GM23338 (cell line): Measurements from ENCODE around the gene TMCC1. TPM values are rescaled to one million over a fixed set of nuclear protein-coding genes. Genes with fewer than 3 reads are reported as not detected.

Experiments used
- ATAC-seq: fragments of 200-7000 bp; cut with Tn5 transposase; 3 replicates; pipeline ENCODE4 v1.9.1; 2020
- DNase-seq: peaks from one replicate; pipeline ENCODE4 v3.0.0-alpha.2; 2015; ENCODE audit warnings: low spot score
- H2AFZ ChIP-seq: fragments of 200-600 bp; sonication (generic); 2 replicates; pipeline ENCODE4 v1.8.0; 2016; ENCODE audit warnings: antibody characterized with exemption, mild to moderate bottlenecking, moderate library complexity
- H3F3A ChIP-seq: fragments of 200-600 bp; sonication (generic); replicated peaks from 2 replicates; pipeline ENCODE4 v1.8.0; 2017; ENCODE audit warnings: antibody characterized with exemption, mixed run types, low read depth
- H3K27ac ChIP-seq: fragments of 200-600 bp; sonication (generic); 2 replicates; pipeline ENCODE4 v1.6.1; 2016; ENCODE audit warnings: low read depth
- H3K27me3 ChIP-seq: fragments of 200-600 bp; sonication (generic); 2 replicates; pipeline ENCODE4 v1.8.0; 2016; ENCODE audit warnings: mild to moderate bottlenecking, mixed run types, moderate library complexity; ENCODE audit not compliant: insufficient read depth
- H3K36me3 ChIP-seq: fragments of 200-600 bp; sonication (generic); 2 replicates; pipeline ENCODE4 v1.8.0; 2016; ENCODE audit warnings: mild to moderate bottlenecking; ENCODE audit not compliant: insufficient read depth
- H3K4me1 ChIP-seq: fragments of 200-600 bp; sonication (generic); 2 replicates; pipeline ENCODE4 v1.8.0; 2016; ENCODE audit warnings: mild to moderate bottlenecking, moderate library complexity; ENCODE audit not compliant: insufficient read depth
- H3K4me2 ChIP-seq: fragments of 200-600 bp; sonication (generic); 2 replicates; pipeline ENCODE4 v1.7.1; 2017; ENCODE audit warnings: mixed run types
- H3K4me3 ChIP-seq: fragments of 200-600 bp; sonication (generic); 2 replicates; pipeline ENCODE4 v1.6.1; 2016; ENCODE audit warnings: mixed run types
- H3K79me2 ChIP-seq: fragments of 200-600 bp; sonication (generic); replicated peaks from 2 replicates; pipeline ENCODE4 v1.8.0; 2017; ENCODE audit warnings: mild to moderate bottlenecking; ENCODE audit not compliant: insufficient read depth
- H3K9me2 ChIP-seq: fragments of 200-600 bp; sonication (generic); 2 replicates; pipeline ENCODE4 v1.8.0; 2017; ENCODE audit not compliant: insufficient read depth
- H4K20me1 ChIP-seq: fragments of 200-600 bp; sonication (generic); replicated peaks from 2 replicates; pipeline ENCODE4 v1.8.0; 2017; ENCODE audit warnings: mild to moderate bottlenecking; ENCODE audit not compliant: insufficient read depth
- H3K27ac Mint-ChIP-seq: 2 replicates; pipeline ENCODE4 v1.8.0; 2020; ENCODE audit warnings: inconsistent platforms, mild to moderate bottlenecking, moderate library complexity, mixed read lengths
- H3K27me3 Mint-ChIP-seq: 3 replicates; pipeline ENCODE4 v1.8.0; 2022; ENCODE audit warnings: low read depth, mild to moderate bottlenecking, moderate library complexity, mixed read lengths, inconsistent platforms; ENCODE audit not compliant: insufficient read depth, poor library complexity
- H3K36me3 Mint-ChIP-seq: 3 replicates; pipeline ENCODE4 v1.8.0; 2021; ENCODE audit warnings: low read depth, mild to moderate bottlenecking, inconsistent platforms, moderate library complexity, mixed read lengths
- H3K4me1 Mint-ChIP-seq: 3 replicates; pipeline ENCODE4 v1.8.0; 2020; ENCODE audit warnings: mild to moderate bottlenecking, inconsistent platforms, mixed read lengths
- H3K4me3 Mint-ChIP-seq: 3 replicates; pipeline ENCODE4 v1.8.0; 2021; ENCODE audit warnings: moderate library complexity, mild to moderate bottlenecking, inconsistent platforms, mixed read lengths
- H3K9me3 Mint-ChIP-seq: 3 replicates; pipeline ENCODE4 v1.8.0; 2020; ENCODE audit warnings: moderate library complexity, mild to moderate bottlenecking, inconsistent platforms, mixed read lengths
- CREB1 ChIP-seq: fragments of 250-450 bp; sonication (Bioruptor Pico); IDR thresholded peaks from 2 replicates; pipeline ENCODE4 v1.5.0; 2020; ENCODE audit warnings: low read depth, mild to moderate bottlenecking, moderate library complexity
- CTCF ChIP-seq, 2 experiments: fragments of 200-600 bp in 1 of 2; sonication (generic) in 1 of 2; conservative IDR thresholded peaks; 2 replicates each; pipeline versions ENCODE4 v1.5.1 to v1.6.1; 2016 to 2017; ENCODE audit warnings: antibody characterized with exemption in 2 of 2, low read depth in 2 of 2, mild to moderate bottlenecking in 2 of 2, moderate library complexity in 1 of 2
- ETS1 ChIP-seq: IDR thresholded peaks from 2 replicates; pipeline ENCODE4 v1.6.1; 2016; ENCODE audit warnings: antibody characterized with exemption
- EZH2 ChIP-seq: fragments of 200-600 bp; sonication (generic); IDR thresholded peaks from one replicate; pipeline ENCODE4 v1.8.0; 2017; ENCODE audit warnings: antibody characterized with exemption, mild to moderate bottlenecking, low read depth; ENCODE audit not compliant: unreplicated experiment
- EZH2phosphoT487 ChIP-seq: fragments of 200-600 bp; sonication (generic); IDR thresholded peaks from one replicate; pipeline ENCODE4 v1.8.1; 2018; ENCODE audit warnings: antibody characterized with exemption; ENCODE audit not compliant: unreplicated experiment
- JUNB ChIP-seq: IDR thresholded peaks from one replicate; pipeline ENCODE4 v1.6.1; 2016; ENCODE audit warnings: antibody characterized with exemption; ENCODE audit not compliant: unreplicated experiment
- NANOG ChIP-seq: IDR thresholded peaks from 2 replicates; pipeline ENCODE4 v1.6.1; 2016; ENCODE audit warnings: antibody characterized with exemption, borderline replicate concordance
- POLR2AphosphoS5 ChIP-seq: IDR thresholded peaks from 2 replicates; pipeline ENCODE4 v1.6.1; 2016; ENCODE audit warnings: antibody characterized with exemption, low read depth
- STAT1 ChIP-seq: IDR thresholded peaks from one replicate; pipeline ENCODE4 v1.6.1; 2016; ENCODE audit warnings: antibody characterized with exemption; ENCODE audit not compliant: unreplicated experiment
- ZNF114 ChIP-seq: fragments of 250-450 bp; sonication (Bioruptor Pico); IDR thresholded peaks from 2 replicates; pipeline ENCODE4 v1.5.0; 2020; ENCODE audit warnings: mild to moderate bottlenecking, moderate library complexity
- ZNF331 ChIP-seq: fragments of 250-450 bp; sonication (Bioruptor Pico); IDR thresholded peaks from 2 replicates; pipeline ENCODE4 v1.5.0; 2020; ENCODE audit warnings: low read depth, mild to moderate bottlenecking, moderate library complexity
- polyA plus RNA-seq: library from polyadenylated mRNA; unstranded; fragments of >200 nt; fragmentation: Nextera tagmentation; extraction: Ambion mirVana; gene quantifications from 2 replicates; pipeline ENCODE4 v1.2.1, GENCODE V29; 2016
- total RNA-seq: library from RNA; depleted of rRNA; stranded (reverse); fragments of >200 nt; shearing (Covaris generic); gene quantifications from 2 replicates; pipeline ENCODE4 v1.2.3, GENCODE V29; 2014
- TF ChIP-seq, protein P1 (sequence below): fragments of 250-450 bp; sonication (Bioruptor Pico); IDR thresholded peaks from 2 replicates; pipeline ENCODE4 v1.5.0; 2020; ENCODE audit warnings: mild to moderate bottlenecking, moderate library complexity

TMCC1 gene
- total and polyA plus RNA-seq, 2 experiments from 2014 or later, result 8.2 to 18.4 TPM

- TF ChIP-seq, protein P1, sequence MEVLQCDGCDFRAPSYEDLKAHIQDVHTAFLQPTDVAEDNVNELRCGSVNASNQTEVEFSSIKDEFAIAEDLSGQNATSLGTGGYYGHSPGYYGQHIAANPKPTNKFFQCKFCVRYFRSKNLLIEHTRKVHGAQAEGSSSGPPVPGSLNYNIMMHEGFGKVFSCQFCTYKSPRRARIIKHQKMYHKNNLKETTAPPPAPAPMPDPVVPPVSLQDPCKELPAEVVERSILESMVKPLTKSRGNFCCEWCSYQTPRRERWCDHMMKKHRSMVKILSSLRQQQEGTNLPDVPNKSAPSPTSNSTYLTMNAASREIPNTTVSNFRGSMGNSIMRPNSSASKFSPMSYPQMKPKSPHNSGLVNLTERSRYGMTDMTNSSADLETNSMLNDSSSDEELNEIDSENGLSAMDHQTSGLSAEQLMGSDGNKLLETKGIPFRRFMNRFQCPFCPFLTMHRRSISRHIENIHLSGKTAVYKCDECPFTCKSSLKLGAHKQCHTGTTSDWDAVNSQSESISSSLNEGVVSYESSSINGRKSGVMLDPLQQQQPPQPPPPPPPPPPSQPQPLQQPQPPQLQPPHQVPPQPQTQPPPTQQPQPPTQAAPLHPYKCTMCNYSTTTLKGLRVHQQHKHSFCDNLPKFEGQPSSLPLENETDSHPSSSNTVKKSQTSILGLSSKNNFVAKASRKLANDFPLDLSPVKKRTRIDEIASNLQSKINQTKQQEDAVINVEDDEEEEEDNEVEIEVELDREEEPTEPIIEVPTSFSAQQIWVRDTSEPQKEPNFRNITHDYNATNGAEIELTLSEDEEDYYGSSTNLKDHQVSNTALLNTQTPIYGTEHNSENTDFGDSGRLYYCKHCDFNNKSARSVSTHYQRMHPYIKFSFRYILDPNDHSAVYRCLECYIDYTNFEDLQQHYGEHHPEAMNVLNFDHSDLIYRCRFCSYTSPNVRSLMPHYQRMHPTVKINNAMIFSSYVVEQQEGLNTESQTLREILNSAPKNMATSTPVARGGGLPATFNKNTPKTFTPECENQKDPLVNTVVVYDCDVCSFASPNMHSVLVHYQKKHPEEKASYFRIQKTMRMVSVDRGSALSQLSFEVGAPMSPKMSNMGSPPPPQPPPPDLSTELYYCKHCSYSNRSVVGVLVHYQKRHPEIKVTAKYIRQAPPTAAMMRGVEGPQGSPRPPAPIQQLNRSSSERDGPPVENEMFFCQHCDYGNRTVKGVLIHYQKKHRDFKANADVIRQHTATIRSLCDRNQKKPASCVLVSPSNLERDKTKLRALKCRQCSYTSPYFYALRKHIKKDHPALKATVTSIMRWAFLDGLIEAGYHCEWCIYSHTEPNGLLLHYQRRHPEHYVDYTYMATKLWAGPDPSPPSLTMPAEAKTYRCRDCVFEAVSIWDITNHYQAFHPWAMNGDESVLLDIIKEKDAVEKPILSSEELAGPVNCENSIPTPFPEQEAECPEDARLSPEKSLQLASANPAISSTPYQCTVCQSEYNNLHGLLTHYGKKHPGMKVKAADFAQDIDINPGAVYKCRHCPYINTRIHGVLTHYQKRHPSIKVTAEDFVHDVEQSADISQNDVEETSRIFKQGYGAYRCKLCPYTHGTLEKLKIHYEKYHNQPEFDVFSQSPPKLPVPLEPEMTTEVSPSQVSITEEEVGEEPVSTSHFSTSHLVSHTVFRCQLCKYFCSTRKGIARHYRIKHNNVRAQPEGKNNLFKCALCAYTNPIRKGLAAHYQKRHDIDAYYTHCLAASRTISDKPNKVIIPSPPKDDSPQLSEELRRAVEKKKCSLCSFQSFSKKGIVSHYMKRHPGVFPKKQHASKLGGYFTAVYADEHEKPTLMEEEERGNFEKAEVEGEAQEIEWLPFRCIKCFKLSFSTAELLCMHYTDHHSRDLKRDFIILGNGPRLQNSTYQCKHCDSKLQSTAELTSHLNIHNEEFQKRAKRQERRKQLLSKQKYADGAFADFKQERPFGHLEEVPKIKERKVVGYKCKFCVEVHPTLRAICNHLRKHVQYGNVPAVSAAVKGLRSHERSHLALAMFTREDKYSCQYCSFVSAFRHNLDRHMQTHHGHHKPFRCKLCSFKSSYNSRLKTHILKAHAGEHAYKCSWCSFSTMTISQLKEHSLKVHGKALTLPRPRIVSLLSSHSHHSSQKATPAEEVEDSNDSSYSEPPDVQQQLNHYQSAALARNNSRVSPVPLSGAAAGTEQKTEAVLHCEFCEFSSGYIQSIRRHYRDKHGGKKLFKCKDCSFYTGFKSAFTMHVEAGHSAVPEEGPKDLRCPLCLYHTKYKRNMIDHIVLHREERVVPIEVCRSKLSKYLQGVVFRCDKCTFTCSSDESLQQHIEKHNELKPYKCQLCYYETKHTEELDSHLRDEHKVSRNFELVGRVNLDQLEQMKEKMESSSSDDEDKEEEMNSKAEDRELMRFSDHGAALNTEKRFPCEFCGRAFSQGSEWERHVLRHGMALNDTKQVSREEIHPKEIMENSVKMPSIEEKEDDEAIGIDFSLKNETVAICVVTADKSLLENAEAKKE (CRISPR knock-in tag), result no peak
- no peak for TF ChIP-seq CREB1
- no peak for TF ChIP-seq STAT1
- TF ChIP-seq CTCF (conservative IDR thresholded peaks at IDR 0.05; ENCODE audit: low read depth in 2 of 2), result no peak
- no peak for TF ChIP-seq EZH2
These were observed 143.8 kb downstream of the TMCC1 start (continued) for GRCh38 chr3:129749692-129750091.

- ATAC-seq, result no peak
- Histone ChIP-seq H2AFZ (no peak overlapping the region), H3K4me1 (peaks cover 6% of the 10 kb centered on the region; the same call in 1 of the 2 replicates), H3K4me3 (no peak overlapping the region), H3K27me3 (no peaks in the 10 kb centered on the region), H3K27ac (no peak overlapping the region), H3F3A (no peaks in the 10 kb centered on the region), H4K20me1 (peaks cover 7% of the 10 kb centered on the region; the same call in 1 of the 2 replicates), H3K4me2 (no peak overlapping the region), H3K9me2 (no peaks in the 10 kb centered on the region), H3K36me3 (no peaks in the 10 kb centered on the region), H3K79me2 (no peaks in the 10 kb centered on the region)
- peak overlapping the region; percentile 69; the same call in 1 of the 2 replicates for H3K27ac Mint-ChIP-seq
- peaks cover 14% of the 10 kb centered on the region for H3K4me1 Mint-ChIP-seq
- no peak for DNase-seq
- H3K27me3 Mint-ChIP-seq, result no peaks in the 10 kb centered on the region
- peaks cover 6% of the 10 kb centered on the region for H3K9me3 Mint-ChIP-seq
- peaks cover 5% of the 10 kb centered on the region for H3K36me3 Mint-ChIP-seq
- H3K4me3 Mint-ChIP-seq, result no peak overlapping the region
- TF ChIP-seq CREB1 (no peak), EZH2phosphoT487 (no peak), STAT1 (no peak), EZH2 (no peak), JUNB (no peak), ZNF331 (CRISPR knock-in tag) (no peak), ZNF114 (CRISPR knock-in tag) (no peak), NANOG (no peak), POLR2AphosphoS5 (no peak), CTCF (conservative IDR thresholded peaks at IDR 0.05; ENCODE audit: low read depth in 2 of 2) (no peak), ETS1 (no peak)
These were observed 145.5 kb downstream of the TMCC1 start for GRCh38 chr3:129747992-129748391.
